Measurements from ENCODE around the gene PHF14.

Gene PHF14

GRCh38 chr7:11168650-11169170, 195.0 kb downstream of the PHF14 start:
- no peak for DNase-seq (ENCODE audit: low read depth in 1 of 2, low spot score in 1 of 2)

- DNase-seq (ENCODE audit: low read depth in 1 of 2, low spot score in 1 of 2) = no peak
Measured at GRCh38 chr7:11170175-11170574, 196.5 kb downstream of the PHF14 start.

- DNase-seq (ENCODE audit: low read depth in 1 of 2, low spot score in 1 of 2) = no peak
Measured at GRCh38 chr7:11170863-11171568, 197.3 kb downstream of the PHF14 start.

GRCh38 chr7:11171569-11172192, 198.0 kb downstream of the PHF14 start:
- no peak for DNase-seq (ENCODE audit: low read depth in 1 of 2, low spot score in 1 of 2)

- no peak for DNase-seq (ENCODE audit: low read depth in 1 of 2, low spot score in 1 of 2)
Measured at GRCh38 chr7:11172835-11173234, 199.2 kb downstream of the PHF14 start.

GRCh38 chr7:11175371-11175770, 201.7 kb downstream of the PHF14 start:
- DNase-seq (ENCODE audit: low read depth in 1 of 2, low spot score in 1 of 2) = no peak

- DNase-seq (ENCODE audit: low read depth in 1 of 2, low spot score in 1 of 2) = no peak
Measured at GRCh38 chr7:11175887-11176286, 202.2 kb downstream of the PHF14 start.

GRCh38 chr7:11176985-11177555, 203.4 kb downstream of the PHF14 start:
- no peak for DNase-seq (ENCODE audit: low read depth in 1 of 2, low spot score in 1 of 2)

- DNase-seq (ENCODE audit: low read depth in 1 of 2, low spot score in 1 of 2) = no peak
Measured at GRCh38 chr7:11177793-11178192, 204.1 kb downstream of the PHF14 start.

GRCh38 chr7:11181590-11181989, 207.9 kb downstream of the PHF14 start:
- DNase-seq (ENCODE audit: low read depth in 1 of 2, low spot score in 1 of 2) = no peak

GRCh38 chr7:11182736-11183135, 209.1 kb downstream of the PHF14 start:
- DNase-seq (ENCODE audit: low read depth in 1 of 2, low spot score in 1 of 2) = no peak

- no peak for DNase-seq (ENCODE audit: low read depth in 1 of 2, low spot score in 1 of 2)
Measured at GRCh38 chr7:11185179-11185815, 211.6 kb downstream of the PHF14 start.

GRCh38 chr7:11188529-11189310, 215.0 kb downstream of the PHF14 start:
- DNase-seq (ENCODE audit: low read depth in 1 of 2, low spot score in 1 of 2) = no peak

GRCh38 chr7:11191081-11191480, 217.4 kb downstream of the PHF14 start:
- DNase-seq (ENCODE audit: low read depth in 1 of 2, low spot score in 1 of 2) = no peak

GRCh38 chr7:11191574-11192220, 218.0 kb downstream of the PHF14 start:
- no peak for DNase-seq (ENCODE audit: low read depth in 1 of 2, low spot score in 1 of 2)

- DNase-seq (ENCODE audit: low read depth in 1 of 2, low spot score in 1 of 2) = no peak
Measured at GRCh38 chr7:11192506-11192905, 218.8 kb downstream of the PHF14 start.

GRCh38 chr7:11193131-11193867, 219.6 kb downstream of the PHF14 start:
- no peak for DNase-seq (ENCODE audit: low read depth in 1 of 2, low spot score in 1 of 2)

- DNase-seq (ENCODE audit: low read depth in 1 of 2, low spot score in 1 of 2) = no peak
Measured at GRCh38 chr7:11193888-11194287, 220.2 kb downstream of the PHF14 start.

- DNase-seq (ENCODE audit: low read depth in 1 of 2, low spot score in 1 of 2) = no peak
Measured at GRCh38 chr7:11194492-11194891, 220.8 kb downstream of the PHF14 start.

- DNase-seq (ENCODE audit: low read depth in 1 of 2, low spot score in 1 of 2) = no peak
Measured at GRCh38 chr7:11195502-11195901, 221.8 kb downstream of the PHF14 start.
